GM13977 (cell line): ENCODE results near the gene NPFFR2.

ENCODE experiments used
- DNase-seq: peaks from one replicate; pipeline ENCODE4 v3.0.0; 2012; ENCODE audit warnings: low spot score
- CTCF ChIP-seq: IDR thresholded peaks from 2 replicates; pipeline ENCODE4 v1.5.1; 2012; ENCODE audit warnings: mild to moderate bottlenecking, control low read depth; ENCODE audit not compliant: insufficient read depth; ENCODE audit errors: extremely low read depth, missing control alignments
- in situ Hi-C: fragments of 300-500 bp; cut with MboI; formaldehyde crosslinking; loops from one replicate; pipeline ENCODE4 v1.12.0; 2022; ENCODE audit warnings: low sequenced_read_pairs, low pct_unique_long_range_greater_than_20kb, mixed read lengths, inconsistent platforms; ENCODE audit not compliant: unreplicated experiment

NPFFR2 gene

GRCh38 chr4:72031868-72032608 lies at the start of gene NPFFR2:
NPFFR2 (plus strand) TSS chr4:72032000; CDS start chr4:72128592, 96,592 bp downstream.
- TF ChIP-seq CTCF, result no peak
- in situ Hi-C loops, result no loop called here
- no peak for DNase-seq

GRCh38 chr4:71992571-71993312 lies 39.1 kb upstream of the NPFFR2 start:
- TF ChIP-seq CTCF, result no peak
- DNase-seq, result no peak
- in situ Hi-C loops, result no loop called here

- no peak for DNase-seq
- in situ Hi-C loops, result no loop called here
- no peak for TF ChIP-seq CTCF
Observed at GRCh38 chr4:71994559-71994958, 37.2 kb upstream of the NPFFR2 start.

GRCh38 chr4:71995297-71995696 lies 36.5 kb upstream of the NPFFR2 start:
- TF ChIP-seq CTCF, result no peak
- in situ Hi-C loops, result no loop called here
- no peak for DNase-seq

- TF ChIP-seq CTCF, result no peak
- in situ Hi-C loops, result no loop called here
- no peak for DNase-seq
Observed at GRCh38 chr4:72006586-72006985, 25.2 kb upstream of the NPFFR2 start.

- DNase-seq, result no peak
- TF ChIP-seq CTCF, result no peak
- in situ Hi-C loops, result no loop called here
Observed at GRCh38 chr4:72011906-72012305, 19.9 kb upstream of the NPFFR2 start.
